SK-N-SH (cell line): Measurements from ENCODE around the gene CXCL17. TPM values are rescaled to one million over a fixed set of nuclear protein-coding genes. Genes with fewer than 3 reads are reported as not detected.

Source experiments
- CTCF ChIA-PET: fragments of 300-600, 350-600 bp; formaldehyde crosslinking; extraction: SDS; loops from one replicate; lab custom pipeline; 2021; lab: Yijun Ruan, JAX
- POLR2A ChIA-PET: fragments of 350-600 bp; sonication (Branson Sonifier 250); formaldehyde crosslinking; extraction: SDS; loops from one replicate; lab custom pipeline; 2020; ENCODE audit warnings: antibody characterized with exemption, inconsistent platforms; lab: Yijun Ruan, JAX
- DNase-seq: peaks from one replicate; pipeline ENCODE4 v3.0.0; 2012
- H2AFZ ChIP-seq: fragments of 200-600 bp; sonication (generic); 2 replicates; pipeline ENCODE4 v1.8.1; 2016; ENCODE audit warnings: antibody characterized with exemption, mild to moderate bottlenecking, low read depth
- H3F3A ChIP-seq: fragments of 200-600 bp; sonication (generic); replicated peaks from 2 replicates; pipeline ENCODE3; 2016; ENCODE audit warnings: antibody characterized with exemption, mild to moderate bottlenecking; ENCODE audit not compliant: insufficient read depth
- H3K27ac ChIP-seq, 2 experiments: fragments of 200-500 bp in 1 of 2; fragments of 200-600 bp in 1 of 2; sonication (Bioruptor generic) in 1 of 2; sonication (generic), shearing (Covaris generic) in 1 of 2; 2 replicates each; pipeline versions ENCODE4 v1.5.1 to v1.6.1; 2014 to 2016; ENCODE audit warnings: low read depth in 2 of 2, inconsistent platforms in 1 of 2, low read length in 1 of 2, mild to moderate bottlenecking in 1 of 2, mixed read lengths in 1 of 2
- H3K27me3 ChIP-seq: fragments of 200-600 bp; sonication (generic), shearing (Covaris generic); 2 replicates; pipeline ENCODE4 v1.6.1; 2016; ENCODE audit warnings: mixed run types; ENCODE audit not compliant: insufficient read depth
- H3K36me3 ChIP-seq, 2 experiments: fragments of 200-500 bp in 1 of 2; fragments of 200-600 bp in 1 of 2; sonication (Bioruptor generic) in 1 of 2; sonication (generic) in 1 of 2; replicated peaks in 1 of 2; 2 replicates each; pipeline versions ENCODE3 to v1.5.1; 2014 to 2016; ENCODE audit warnings: low read length in 1 of 2, mild to moderate bottlenecking in 1 of 2; ENCODE audit not compliant: insufficient read depth in 2 of 2, control insufficient read depth in 1 of 2
- H3K4me1 ChIP-seq, 2 experiments: fragments of 200-500 bp in 1 of 2; fragments of 200-600 bp in 1 of 2; sonication (Bioruptor generic) in 1 of 2; sonication (generic), shearing (Covaris generic) in 1 of 2; 2 replicates each; pipeline versions ENCODE4 v1.5.1 to v1.6.1; 2014 to 2016; ENCODE audit warnings: low read depth in 1 of 2, low read length in 1 of 2, mixed run types in 1 of 2; ENCODE audit not compliant: insufficient read depth in 2 of 2, control insufficient read depth in 1 of 2
- H3K4me2 ChIP-seq: fragments of 200-600 bp; sonication (generic), shearing (Covaris generic); 2 replicates; pipeline ENCODE4 v1.6.1; 2017; ENCODE audit warnings: mixed run types
- H3K4me3 ChIP-seq, 2 experiments: fragments of 200-500 bp in 1 of 2; fragments of 200-600 bp in 1 of 2; sonication (Bioruptor generic) in 1 of 2; sonication (generic), shearing (Covaris generic) in 1 of 2; 2 replicates each; pipeline versions ENCODE4 v1.5.1 to v1.8.1; 2014 to 2016; ENCODE audit warnings: low read depth in 2 of 2, inconsistent platforms in 1 of 2, low read length in 1 of 2, mild to moderate bottlenecking in 1 of 2, mixed read lengths in 1 of 2, moderate library complexity in 1 of 2
- H3K79me2 ChIP-seq: fragments of 200-600 bp; sonication (generic); 2 replicates; pipeline ENCODE4 v1.8.1; 2017; ENCODE audit warnings: mild to moderate bottlenecking; ENCODE audit not compliant: insufficient read depth
- H3K9ac ChIP-seq: fragments of 200-600 bp; sonication (generic); 2 replicates; pipeline ENCODE4 v1.6.1; 2017; ENCODE audit warnings: mixed run types
- H3K9me2 ChIP-seq: fragments of 200-600 bp; sonication (generic); 2 replicates; pipeline ENCODE4 v1.6.1; 2017; ENCODE audit warnings: mixed run types
- H3K9me3 ChIP-seq: fragments of 200-600 bp; sonication (generic); 2 replicates; pipeline ENCODE4 v1.6.1; 2017; ENCODE audit warnings: mixed run types, mild to moderate bottlenecking, moderate library complexity
- H4K20me1 ChIP-seq: fragments of 200-600 bp; sonication (generic); 2 replicates; pipeline ENCODE4 v1.6.1; 2017; ENCODE audit warnings: mild to moderate bottlenecking, mixed run types; ENCODE audit not compliant: insufficient read depth
- ELF1 ChIP-seq: IDR thresholded peaks from 2 replicates; pipeline ENCODE4 v1.4.0; 2012
- FOXJ3 ChIP-seq: sonication (generic); formaldehyde crosslinking; IDR thresholded peaks from 2 replicates; pipeline ENCODE4 v1.5.1; 2020; ENCODE audit warnings: mild to moderate bottlenecking, missing genetic modification reagents
- FOXM1 ChIP-seq: IDR thresholded peaks from 2 replicates; pipeline ENCODE4 v1.4.0; 2012; ENCODE audit warnings: low read depth, mild to moderate bottlenecking
- GATA2 ChIP-seq: sonication (generic); formaldehyde crosslinking; IDR thresholded peaks from 2 replicates; pipeline ENCODE4 v1.5.0; 2020; ENCODE audit warnings: mild to moderate bottlenecking, missing genetic modification reagents
- JUND ChIP-seq: IDR thresholded peaks from 2 replicates; pipeline ENCODE4 v1.4.0; 2012
- MEF2A ChIP-seq: IDR thresholded peaks from 2 replicates; pipeline ENCODE4 v1.4.0; 2012; ENCODE audit warnings: low read depth, borderline replicate concordance
- NFIC ChIP-seq: IDR thresholded peaks from 2 replicates; pipeline ENCODE4 v1.4.0; 2012; ENCODE audit warnings: borderline replicate concordance
- NRF1 ChIP-seq: IDR thresholded peaks from 2 replicates; pipeline ENCODE4 v1.6.1; 2012; ENCODE audit warnings: low read depth, mild to moderate bottlenecking, low read length
- POLR2AphosphoS5 ChIP-seq: IDR thresholded peaks from 2 replicates; pipeline ENCODE4 v1.6.1; 2012; ENCODE audit warnings: low read depth, low read length
- RCOR1 ChIP-seq: fragments of 150-350 bp; IDR thresholded peaks from 2 replicates; pipeline ENCODE4 v1.6.1; 2017; ENCODE audit warnings: antibody characterized with exemption, low read length
- RFX5 ChIP-seq: IDR thresholded peaks from 2 replicates; pipeline ENCODE4 v1.6.1; 2012; ENCODE audit warnings: mild to moderate bottlenecking, improper control_type of control experiment, low read length
- RXRA ChIP-seq: IDR thresholded peaks from 2 replicates; pipeline ENCODE4 v1.4.0; 2012; ENCODE audit warnings: low read depth, mild to moderate bottlenecking, borderline replicate concordance
- SIN3A ChIP-seq: IDR thresholded peaks from 2 replicates; pipeline ENCODE4 v1.6.1; 2012; ENCODE audit warnings: low read depth, mild to moderate bottlenecking, low read length, moderate library complexity, borderline replicate concordance
- SMC3 ChIP-seq: IDR thresholded peaks from 2 replicates; pipeline ENCODE4 v1.6.1; 2012; ENCODE audit warnings: low read depth, low read length, improper control_type of control experiment
- TAF1 ChIP-seq: IDR thresholded peaks from 2 replicates; pipeline ENCODE4 v1.6.1; 2012; ENCODE audit warnings: low read depth, mild to moderate bottlenecking, low read length, moderate library complexity, borderline replicate concordance
- YY1 ChIP-seq: IDR thresholded peaks from 2 replicates; pipeline ENCODE4 v1.4.0; 2012; ENCODE audit warnings: low read depth, mild to moderate bottlenecking
- WGBS: methylation state at CpG from one replicate; pipeline ENCODE4 v1.1.6; 2017; ENCODE audit warnings: low lambda C conversion rate; 5-methylcytosine and 5-hydroxymethylcytosine counted together
- polyA plus RNA-seq, 3 experiments: library from polyadenylated mRNA; depleted of rRNA; stranded (reverse); fragments of >200 nt; gene quantifications; 2 replicates each; pipeline ENCODE4 v1.2.3, GENCODE V29; 2012
- TF ChIP-seq, protein P1 (sequence below): IDR thresholded peaks from 2 replicates; pipeline ENCODE4 v1.4.0; 2012; ENCODE audit warnings: low read depth, borderline replicate concordance
- TF ChIP-seq, protein P2 (sequence below): fragments of 200-600 bp; sonication (generic); IDR thresholded peaks from 2 replicates; pipeline ENCODE4 v1.6.1; 2017; ENCODE audit warnings: antibody characterized with exemption, mild to moderate bottlenecking, moderate library complexity
- TF ChIP-seq, protein P3 (sequence below): IDR thresholded peaks from 2 replicates; pipeline ENCODE4 v1.6.1; 2012; ENCODE audit warnings: mild to moderate bottlenecking, low read depth, low read length, moderate library complexity
- TF ChIP-seq, protein P4 (sequence below): IDR thresholded peaks from 2 replicates; pipeline ENCODE4 v1.4.0; 2012; ENCODE audit warnings: low read depth
- TF ChIP-seq, protein P5 (sequence below): fragments of 150-350 bp; IDR thresholded peaks from 2 replicates; pipeline ENCODE4 v1.6.1; 2017; ENCODE audit warnings: antibody characterized with exemption, low read length, low read depth, borderline replicate concordance

The CXCL17 gene
- polyA plus RNA-seq, 1 of the 3 experiments (the other 2 are of a cell fraction), result not detected

DNA sequence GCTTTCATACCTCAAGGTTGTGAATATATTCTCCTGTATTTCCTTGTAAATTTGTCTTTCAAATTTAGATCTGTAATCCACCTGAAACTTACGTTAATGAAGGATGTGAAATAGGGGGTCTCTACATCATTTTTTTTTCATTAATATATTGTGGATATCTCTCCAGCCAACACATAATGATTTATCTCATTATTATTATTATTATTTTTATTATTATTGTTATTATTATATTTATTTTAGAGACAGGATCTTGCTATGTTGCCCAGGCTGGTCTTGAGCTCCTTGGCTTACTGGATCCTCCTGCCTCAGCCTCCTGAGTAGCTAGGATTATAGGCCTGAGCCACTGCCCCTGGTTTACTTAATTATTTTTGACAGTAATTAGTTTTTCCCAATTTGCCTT is 11.3 kb downstream of the CXCL17 start:
- no peaks in the 10 kb centered on the region for H3K36me3 ChIP-seq
- no peak for DNase-seq
- ChIA-PET CTCF (no interaction called here), POLR2A (no interaction called here)
- no peaks in the 10 kb centered on the region for H3F3A ChIP-seq
- no peaks in the 10 kb centered on the region for H4K20me1 ChIP-seq
- no peaks in the 10 kb centered on the region for H3K27me3 ChIP-seq
- H3K27ac ChIP-seq, result no peak overlapping the region
- H3K4me2 ChIP-seq, result no peak overlapping the region
- no peaks in the 10 kb centered on the region for H3K9me3 ChIP-seq
- no peaks in the 10 kb centered on the region for H3K9me2 ChIP-seq
- no peaks in the 10 kb centered on the region for H3K79me2 ChIP-seq
- TF ChIP-seq ELF1 (no peak), SMC3 (no peak), GATA2 (CRISPR knock-in tag) (no peak), NFIC (no peak), TAF1 (no peak), NRF1 (no peak), FOXJ3 (CRISPR knock-in tag) (no peak), JUND (no peak), RXRA (no peak), RFX5 (no peak), YY1 (no peak), SIN3A (no peak), FOXM1 (no peak), RCOR1 (no peak)
- TF ChIP-seq, protein P1, sequence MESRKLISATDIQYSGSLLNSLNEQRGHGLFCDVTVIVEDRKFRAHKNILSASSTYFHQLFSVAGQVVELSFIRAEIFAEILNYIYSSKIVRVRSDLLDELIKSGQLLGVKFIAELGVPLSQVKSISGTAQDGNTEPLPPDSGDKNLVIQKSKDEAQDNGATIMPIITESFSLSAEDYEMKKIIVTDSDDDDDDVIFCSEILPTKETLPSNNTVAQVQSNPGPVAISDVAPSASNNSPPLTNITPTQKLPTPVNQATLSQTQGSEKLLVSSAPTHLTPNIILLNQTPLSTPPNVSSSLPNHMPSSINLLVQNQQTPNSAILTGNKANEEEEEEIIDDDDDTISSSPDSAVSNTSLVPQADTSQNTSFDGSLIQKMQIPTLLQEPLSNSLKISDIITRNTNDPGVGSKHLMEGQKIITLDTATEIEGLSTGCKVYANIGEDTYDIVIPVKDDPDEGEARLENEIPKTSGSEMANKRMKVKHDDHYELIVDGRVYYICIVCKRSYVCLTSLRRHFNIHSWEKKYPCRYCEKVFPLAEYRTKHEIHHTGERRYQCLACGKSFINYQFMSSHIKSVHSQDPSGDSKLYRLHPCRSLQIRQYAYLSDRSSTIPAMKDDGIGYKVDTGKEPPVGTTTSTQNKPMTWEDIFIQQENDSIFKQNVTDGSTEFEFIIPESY, result no peak
- TF ChIP-seq, protein P2, sequence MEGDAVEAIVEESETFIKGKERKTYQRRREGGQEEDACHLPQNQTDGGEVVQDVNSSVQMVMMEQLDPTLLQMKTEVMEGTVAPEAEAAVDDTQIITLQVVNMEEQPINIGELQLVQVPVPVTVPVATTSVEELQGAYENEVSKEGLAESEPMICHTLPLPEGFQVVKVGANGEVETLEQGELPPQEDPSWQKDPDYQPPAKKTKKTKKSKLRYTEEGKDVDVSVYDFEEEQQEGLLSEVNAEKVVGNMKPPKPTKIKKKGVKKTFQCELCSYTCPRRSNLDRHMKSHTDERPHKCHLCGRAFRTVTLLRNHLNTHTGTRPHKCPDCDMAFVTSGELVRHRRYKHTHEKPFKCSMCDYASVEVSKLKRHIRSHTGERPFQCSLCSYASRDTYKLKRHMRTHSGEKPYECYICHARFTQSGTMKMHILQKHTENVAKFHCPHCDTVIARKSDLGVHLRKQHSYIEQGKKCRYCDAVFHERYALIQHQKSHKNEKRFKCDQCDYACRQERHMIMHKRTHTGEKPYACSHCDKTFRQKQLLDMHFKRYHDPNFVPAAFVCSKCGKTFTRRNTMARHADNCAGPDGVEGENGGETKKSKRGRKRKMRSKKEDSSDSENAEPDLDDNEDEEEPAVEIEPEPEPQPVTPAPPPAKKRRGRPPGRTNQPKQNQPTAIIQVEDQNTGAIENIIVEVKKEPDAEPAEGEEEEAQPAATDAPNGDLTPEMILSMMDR, result no peak
- no peak overlapping the region for H3K4me3 ChIP-seq
- 89% methylated on average over 1 of the region's 1 CpG for WGBS
- no peaks in the 10 kb centered on the region; a peak in 1 of 4 replicates for H3K4me1 ChIP-seq
- H3K9ac ChIP-seq, result no peak overlapping the region
- H2AFZ ChIP-seq, result no peak overlapping the region

DNA sequence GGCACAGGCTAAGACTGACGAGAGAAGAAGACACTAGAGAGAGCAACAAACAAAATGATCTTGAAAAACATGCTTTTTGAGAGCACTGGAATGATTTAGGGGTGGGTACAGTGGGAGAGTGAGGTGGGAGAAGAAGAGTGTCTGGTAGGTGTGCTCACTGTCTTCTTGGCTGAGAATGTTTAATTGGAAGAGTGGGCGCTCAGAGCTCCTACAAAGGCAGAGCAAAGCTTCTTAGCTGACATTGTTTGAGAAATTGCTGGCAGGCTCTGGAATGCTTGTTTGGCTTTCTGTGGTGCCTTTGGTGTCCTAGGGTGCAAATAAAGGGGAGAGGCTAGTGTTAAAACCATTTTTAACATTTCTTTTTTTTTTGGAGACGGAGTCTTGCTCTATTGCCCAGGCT is 14.1 kb downstream of the CXCL17 start:
- CTCF ChIA-PET, result interaction anchor here (1.1 to 1.8 kb wide), 2 partner anchors 10 to 23 kb away, joined by 3 to 11 read pairs; no protein-coding TSS in a partner anchor
- 95% methylated on average over 3 of the region's 3 CpGs for WGBS
- POLR2A ChIA-PET, result no interaction called here
- TF ChIP-seq, protein P3, sequence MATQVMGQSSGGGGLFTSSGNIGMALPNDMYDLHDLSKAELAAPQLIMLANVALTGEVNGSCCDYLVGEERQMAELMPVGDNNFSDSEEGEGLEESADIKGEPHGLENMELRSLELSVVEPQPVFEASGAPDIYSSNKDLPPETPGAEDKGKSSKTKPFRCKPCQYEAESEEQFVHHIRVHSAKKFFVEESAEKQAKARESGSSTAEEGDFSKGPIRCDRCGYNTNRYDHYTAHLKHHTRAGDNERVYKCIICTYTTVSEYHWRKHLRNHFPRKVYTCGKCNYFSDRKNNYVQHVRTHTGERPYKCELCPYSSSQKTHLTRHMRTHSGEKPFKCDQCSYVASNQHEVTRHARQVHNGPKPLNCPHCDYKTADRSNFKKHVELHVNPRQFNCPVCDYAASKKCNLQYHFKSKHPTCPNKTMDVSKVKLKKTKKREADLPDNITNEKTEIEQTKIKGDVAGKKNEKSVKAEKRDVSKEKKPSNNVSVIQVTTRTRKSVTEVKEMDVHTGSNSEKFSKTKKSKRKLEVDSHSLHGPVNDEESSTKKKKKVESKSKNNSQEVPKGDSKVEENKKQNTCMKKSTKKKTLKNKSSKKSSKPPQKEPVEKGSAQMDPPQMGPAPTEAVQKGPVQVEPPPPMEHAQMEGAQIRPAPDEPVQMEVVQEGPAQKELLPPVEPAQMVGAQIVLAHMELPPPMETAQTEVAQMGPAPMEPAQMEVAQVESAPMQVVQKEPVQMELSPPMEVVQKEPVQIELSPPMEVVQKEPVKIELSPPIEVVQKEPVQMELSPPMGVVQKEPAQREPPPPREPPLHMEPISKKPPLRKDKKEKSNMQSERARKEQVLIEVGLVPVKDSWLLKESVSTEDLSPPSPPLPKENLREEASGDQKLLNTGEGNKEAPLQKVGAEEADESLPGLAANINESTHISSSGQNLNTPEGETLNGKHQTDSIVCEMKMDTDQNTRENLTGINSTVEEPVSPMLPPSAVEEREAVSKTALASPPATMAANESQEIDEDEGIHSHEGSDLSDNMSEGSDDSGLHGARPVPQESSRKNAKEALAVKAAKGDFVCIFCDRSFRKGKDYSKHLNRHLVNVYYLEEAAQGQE, result no peak
- TF ChIP-seq, protein P4, sequence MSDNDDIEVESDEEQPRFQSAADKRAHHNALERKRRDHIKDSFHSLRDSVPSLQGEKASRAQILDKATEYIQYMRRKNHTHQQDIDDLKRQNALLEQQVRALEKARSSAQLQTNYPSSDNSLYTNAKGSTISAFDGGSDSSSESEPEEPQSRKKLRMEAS, result no peak
- no peak for TF ChIP-seq RXRA
- TF ChIP-seq, protein P5, sequence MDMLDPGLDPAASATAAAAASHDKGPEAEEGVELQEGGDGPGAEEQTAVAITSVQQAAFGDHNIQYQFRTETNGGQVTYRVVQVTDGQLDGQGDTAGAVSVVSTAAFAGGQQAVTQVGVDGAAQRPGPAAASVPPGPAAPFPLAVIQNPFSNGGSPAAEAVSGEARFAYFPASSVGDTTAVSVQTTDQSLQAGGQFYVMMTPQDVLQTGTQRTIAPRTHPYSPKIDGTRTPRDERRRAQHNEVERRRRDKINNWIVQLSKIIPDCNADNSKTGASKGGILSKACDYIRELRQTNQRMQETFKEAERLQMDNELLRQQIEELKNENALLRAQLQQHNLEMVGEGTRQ, result no peak
- no peak for TF ChIP-seq JUND
- TF ChIP-seq POLR2AphosphoS5, result no peak
- TF ChIP-seq NFIC, result no peak
- TF ChIP-seq MEF2A, result no peak

More for the DNA sequence above, 14.1 kb downstream of the CXCL17 start:
- H3K36me3 ChIP-seq, result no peaks in the 10 kb centered on the region
- no peak for DNase-seq
- peaks cover 0 to 5% of the 10 kb centered on the region in 2 experiments; a peak in 1 of 4 replicates for H3K4me1 ChIP-seq
- no peak overlapping the region for H3K27ac ChIP-seq
- no peaks in the 10 kb centered on the region for H3K9me2 ChIP-seq
- H3K79me2 ChIP-seq, result no peaks in the 10 kb centered on the region
- no peaks in the 10 kb centered on the region for H3F3A ChIP-seq
- H4K20me1 ChIP-seq, result no peaks in the 10 kb centered on the region
- no peak overlapping the region for H3K4me3 ChIP-seq
- H3K9ac ChIP-seq, result no peak overlapping the region
- H3K9me3 ChIP-seq, result no peaks in the 10 kb centered on the region
- no peaks in the 10 kb centered on the region for H3K27me3 ChIP-seq
- H2AFZ ChIP-seq, result no peak overlapping the region
- H3K4me2 ChIP-seq, result no peak overlapping the region
